HG03066 (cell line): ENCODE measurements around the gene PLA2G2C.

Experiments used
- ATAC-seq: cut with Tn5 transposase; IDR thresholded peaks from one replicate; pipeline ENCODE4 v1.9.1; 2021; ENCODE audit warnings: low read depth; ENCODE audit not compliant: unreplicated experiment

Gene PLA2G2C

GRCh38 chr1:20210736-20211460 is 24.6 kb upstream of the PLA2G2C start:
- ATAC-seq: no peak

- ATAC-seq: no peak
Observed at GRCh38 chr1:20209471-20209870, 23.2 kb upstream of the PLA2G2C start.

GRCh38 chr1:20207546-20207945 is 21.2 kb upstream of the PLA2G2C start:
- ATAC-seq: no peak

GRCh38 chr1:20202166-20202565 is 15.8 kb upstream of the PLA2G2C start:
- no peak for ATAC-seq

GRCh38 chr1:20200966-20201365 is 14.6 kb upstream of the PLA2G2C start:
- ATAC-seq: no peak

- ATAC-seq: no peak
Observed at GRCh38 chr1:20199840-20200239, 13.5 kb upstream of the PLA2G2C start.

- no peak for ATAC-seq
Observed at GRCh38 chr1:20199403-20199802, 13.1 kb upstream of the PLA2G2C start.

GRCh38 chr1:20198918-20199317 is 12.6 kb upstream of the PLA2G2C start:
- no peak for ATAC-seq

- no peak for ATAC-seq
Observed at GRCh38 chr1:20198296-20198695, 12.0 kb upstream of the PLA2G2C start.

GRCh38 chr1:20197329-20197791 is 11.0 kb upstream of the PLA2G2C start:
- no peak for ATAC-seq

GRCh38 chr1:20195462-20195780 is 9.1 kb upstream of the PLA2G2C start:
- ATAC-seq: no peak

GRCh38 chr1:20194757-20195461 is 8.6 kb upstream of the PLA2G2C start:
- no peak for ATAC-seq

- no peak for ATAC-seq
Observed at GRCh38 chr1:20194224-20194623, 7.9 kb upstream of the PLA2G2C start.

GRCh38 chr1:20192871-20193411 is 6.6 kb upstream of the PLA2G2C start:
- no peak for ATAC-seq

GRCh38 chr1:20192364-20192763 is 6.0 kb upstream of the PLA2G2C start:
- ATAC-seq: no peak

GRCh38 chr1:20191266-20191825 is 5.0 kb upstream of the PLA2G2C start:
- ATAC-seq: no peak

- ATAC-seq: no peak
Observed at GRCh38 chr1:20190256-20191160, 4.2 kb upstream of the PLA2G2C start.

GRCh38 chr1:20189664-20190063 is 3.3 kb upstream of the PLA2G2C start:
- ATAC-seq: no peak

- no peak for ATAC-seq
Observed at GRCh38 chr1:20188455-20188817, 2.1 kb upstream of the PLA2G2C start.

- no peak for ATAC-seq
Observed at GRCh38 chr1:20187813-20188454, 1.6 kb upstream of the PLA2G2C start.
